Skeletal muscle cell (primary cell): ENCODE data around the gene SFMBT2.
"Not testable (repeated sequence)": the region's sequence is repeated elsewhere in the genome, so short reads cannot be mapped to it uniquely, and the experiment has no call there.

Experiments used
- DNase-seq: peaks from one replicate; pipeline ENCODE4 v3.0.0-alpha.2; 2010; ENCODE audit warnings: low read depth
- H3K4me3 ChIP-seq: 2 replicates; pipeline ENCODE4 v1.5.1; 2011; ENCODE audit warnings: low read depth, mild to moderate bottlenecking, control low read depth, low read length, moderate library complexity

Gene SFMBT2

GRCh38 chr10:7340179-7340874 is 70.5 kb downstream of the SFMBT2 start:
- no peak for DNase-seq
- H3K4me3 ChIP-seq, result no peak overlapping the region

- DNase-seq, result no peak
- no peak overlapping the region for H3K4me3 ChIP-seq
Observed at GRCh38 chr10:7339510-7339909, 71.3 kb downstream of the SFMBT2 start.

- no peak overlapping the region for H3K4me3 ChIP-seq
- no peak for DNase-seq
Observed at GRCh38 chr10:7338469-7338868, 72.4 kb downstream of the SFMBT2 start.

GRCh38 chr10:7337431-7338171 is 73.2 kb downstream of the SFMBT2 start:
- DNase-seq, result no peak
- no peak overlapping the region for H3K4me3 ChIP-seq

- H3K4me3 ChIP-seq, result no peak overlapping the region
- no peak for DNase-seq
Observed at GRCh38 chr10:7335977-7336376, 74.9 kb downstream of the SFMBT2 start.

- no peak overlapping the region for H3K4me3 ChIP-seq
- DNase-seq, result no peak
Observed at GRCh38 chr10:7334642-7334964, 76.2 kb downstream of the SFMBT2 start.

GRCh38 chr10:7333961-7334641 is 76.7 kb downstream of the SFMBT2 start:
- H3K4me3 ChIP-seq, result no peak overlapping the region
- DNase-seq, result peak; percentile 35

- DNase-seq, result no peak
Observed at GRCh38 chr10:7329219-7329618, 81.6 kb downstream of the SFMBT2 start.

GRCh38 chr10:7327885-7328284 is 82.9 kb downstream of the SFMBT2 start:
- H3K4me3 ChIP-seq, result no peak overlapping the region
- DNase-seq, result no peak

More at GRCh38 chr10:7329219-7329618, 81.6 kb downstream of the SFMBT2 start:
- no peak overlapping the region for H3K4me3 ChIP-seq

GRCh38 chr10:7322623-7323022 is 88.2 kb downstream of the SFMBT2 start:
- DNase-seq, result no peak
- H3K4me3 ChIP-seq, result no peak overlapping the region

GRCh38 chr10:7320072-7320471 is 90.8 kb downstream of the SFMBT2 start:
- no peak overlapping the region for H3K4me3 ChIP-seq
- no peak for DNase-seq

- no peak overlapping the region for H3K4me3 ChIP-seq
- DNase-seq, result no peak
Observed at GRCh38 chr10:7319632-7320031, 91.2 kb downstream of the SFMBT2 start.

GRCh38 chr10:7318836-7319235 is 92.0 kb downstream of the SFMBT2 start:
- H3K4me3 ChIP-seq, result no peak overlapping the region
- DNase-seq, result no peak

- no peak overlapping the region for H3K4me3 ChIP-seq
- DNase-seq, result no peak
Observed at GRCh38 chr10:7317786-7318446, 92.9 kb downstream of the SFMBT2 start.

- H3K4me3 ChIP-seq, result no peak overlapping the region
- DNase-seq, result no peak
Observed at GRCh38 chr10:7316839-7317238, 94.0 kb downstream of the SFMBT2 start.

GRCh38 chr10:7315906-7316305 is 94.9 kb downstream of the SFMBT2 start:
- H3K4me3 ChIP-seq, result no peak overlapping the region
- no peak for DNase-seq

GRCh38 chr10:7314170-7314569 is 96.7 kb downstream of the SFMBT2 start:
- no peak overlapping the region for H3K4me3 ChIP-seq
- no peak for DNase-seq

- H3K4me3 ChIP-seq, result no peak overlapping the region
- no peak for DNase-seq
Observed at GRCh38 chr10:7312488-7312857, 98.4 kb downstream of the SFMBT2 start.

GRCh38 chr10:7311850-7312487 is 98.9 kb downstream of the SFMBT2 start:
- not testable (repeated sequence) for H3K4me3 ChIP-seq

More at GRCh38 chr10:7311850-7312487, 98.9 kb downstream of the SFMBT2 start:
- not testable (repeated sequence) for DNase-seq
